ENCODE results near the gene ZNF862.

The ZNF862 gene

DNA sequence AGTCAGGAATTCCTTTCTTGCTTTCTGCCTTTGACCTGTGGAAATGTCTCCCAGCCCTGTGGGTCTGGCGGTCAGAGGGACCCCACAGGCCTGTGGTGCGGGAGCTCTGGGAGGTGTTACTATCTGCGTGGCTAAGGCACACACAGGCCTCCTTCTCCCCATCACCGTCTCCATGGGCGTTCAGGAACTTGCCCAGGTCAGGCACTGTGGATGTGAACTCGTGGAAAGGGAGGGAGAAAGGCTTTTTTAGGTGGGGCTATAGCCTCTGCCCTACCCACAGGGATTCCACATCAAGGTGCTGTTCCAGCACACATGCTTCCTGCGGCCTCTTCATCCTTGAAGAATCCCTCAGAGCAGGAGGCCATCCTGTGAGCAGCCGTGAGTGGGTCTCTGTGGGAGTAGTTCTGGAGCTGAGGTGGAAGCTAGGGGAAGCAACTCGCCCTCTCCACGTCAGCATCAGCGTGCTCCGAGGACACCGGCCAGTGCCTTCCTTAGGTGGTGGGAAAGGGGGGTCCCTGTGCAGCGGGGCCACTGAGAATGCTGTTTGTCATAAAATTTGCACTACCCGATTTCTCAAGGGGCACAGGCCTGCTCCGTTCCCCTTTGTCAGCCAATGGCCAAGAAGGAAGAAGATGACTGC is 28.1 kb downstream of the ZNF862 start:
- DNase-seq (ENCODE audit: low read depth in 3 of 3) = no peak

DNA sequence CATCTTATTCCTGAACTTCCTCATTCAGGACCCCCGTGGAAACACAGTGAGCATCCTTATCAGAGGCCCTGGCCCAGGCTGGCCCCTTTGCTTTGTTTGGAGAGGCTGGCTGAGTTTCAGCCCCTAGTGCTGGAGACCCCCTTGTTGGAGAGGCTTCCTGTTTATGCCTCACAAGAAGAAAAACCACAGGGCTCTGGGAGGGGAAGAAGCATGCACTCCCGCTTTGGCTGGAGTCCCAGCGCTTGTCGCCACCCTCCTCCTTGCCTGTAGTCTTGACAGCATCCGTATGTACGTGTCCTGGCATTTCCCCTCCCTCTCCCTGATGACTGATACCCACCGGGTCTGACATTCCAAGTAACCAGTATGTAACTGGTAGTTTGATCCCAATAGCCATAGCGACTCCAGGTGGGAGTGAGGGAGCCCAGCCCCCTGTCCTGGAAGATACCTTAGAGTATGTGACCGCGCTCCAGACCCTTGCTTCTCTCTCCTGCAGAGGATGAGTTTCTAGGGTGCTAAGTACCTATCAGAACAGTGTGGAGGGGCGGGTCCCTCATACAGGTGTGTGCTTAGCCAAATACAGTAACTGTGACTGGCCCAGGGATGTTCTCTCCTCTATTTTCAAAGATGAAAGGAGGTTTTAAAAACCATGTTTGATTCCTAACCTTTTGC is 28.7 kb downstream of the ZNF862 start:
- no peak for DNase-seq (ENCODE audit: low read depth in 3 of 3)

DNA sequence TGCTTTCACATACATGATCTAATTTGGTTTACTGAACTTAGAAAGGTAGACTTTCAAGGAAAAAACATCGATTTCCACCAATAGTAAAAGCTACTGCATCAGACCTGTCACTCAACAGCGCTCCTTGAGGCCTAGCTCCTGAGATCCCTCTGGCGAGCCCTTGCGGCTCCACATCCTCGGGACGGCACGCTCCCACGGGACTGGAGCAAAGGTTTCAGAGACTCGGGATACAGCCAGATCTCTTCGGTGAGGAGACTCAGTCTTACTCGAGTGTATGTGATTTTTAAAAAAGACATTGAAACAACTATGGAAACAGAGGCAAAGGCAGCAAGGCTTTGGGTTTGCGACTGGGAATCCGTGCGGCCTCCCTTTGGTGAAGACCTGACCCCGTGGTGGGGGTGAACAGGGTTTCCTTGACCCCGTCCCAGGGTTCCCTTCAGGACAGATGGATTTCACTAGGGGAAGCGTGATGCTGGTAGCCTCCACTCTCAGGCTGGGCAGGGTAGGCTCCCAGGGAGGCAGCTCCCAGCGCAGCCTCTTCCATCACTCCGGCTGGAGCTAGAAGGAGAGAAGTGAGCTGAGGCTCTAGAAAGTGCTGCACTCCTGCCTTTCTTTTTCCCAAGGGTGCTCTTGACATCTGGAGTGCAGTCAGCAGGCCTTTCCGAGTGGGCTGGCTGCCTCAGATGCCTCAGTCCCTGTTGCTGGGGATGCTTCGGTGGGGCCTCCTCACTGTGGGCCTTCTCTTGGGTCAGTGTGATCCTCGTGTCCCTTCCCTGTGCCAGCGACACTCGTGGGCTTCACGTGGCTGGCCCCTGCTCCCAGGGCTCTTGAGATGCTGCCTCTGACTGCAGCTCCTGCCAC is 29.8 kb downstream of the ZNF862 start:
- no peak for DNase-seq (ENCODE audit: low read depth in 3 of 3)

DNA sequence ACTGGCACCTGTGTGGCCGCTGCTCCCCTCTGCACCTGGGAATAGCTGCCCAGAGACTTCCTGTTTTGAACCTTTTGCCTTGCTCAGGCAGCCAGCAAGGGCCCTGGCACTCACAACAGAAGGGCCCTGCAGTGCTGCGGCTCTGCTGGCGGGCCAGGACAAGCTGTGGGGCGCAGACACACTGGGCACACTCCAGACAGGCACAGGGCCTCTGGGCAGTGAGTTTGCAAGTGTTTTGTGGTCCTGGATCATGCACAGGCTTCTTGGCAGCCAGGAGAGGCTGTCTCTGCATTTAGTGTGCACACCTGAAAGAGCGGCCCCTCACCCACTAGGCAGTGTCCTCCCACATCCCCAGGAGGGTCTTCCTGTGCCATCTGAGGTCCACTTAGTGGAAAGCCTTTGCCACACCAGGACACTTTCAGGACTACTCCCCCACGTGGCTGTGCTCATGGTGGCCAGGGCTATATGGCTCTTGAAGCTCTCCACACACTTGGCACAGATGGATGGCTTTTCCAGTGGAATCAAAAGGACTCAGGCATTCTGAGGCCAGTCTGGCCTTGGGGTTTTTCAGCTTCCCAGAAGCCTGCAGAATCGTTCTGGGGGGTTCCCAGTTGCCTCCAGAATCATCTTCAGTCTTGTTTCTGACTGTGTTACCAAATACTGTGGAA is 30.6 kb downstream of the ZNF862 start:
- DNase-seq (ENCODE audit: low read depth in 3 of 3) = no peak

DNA sequence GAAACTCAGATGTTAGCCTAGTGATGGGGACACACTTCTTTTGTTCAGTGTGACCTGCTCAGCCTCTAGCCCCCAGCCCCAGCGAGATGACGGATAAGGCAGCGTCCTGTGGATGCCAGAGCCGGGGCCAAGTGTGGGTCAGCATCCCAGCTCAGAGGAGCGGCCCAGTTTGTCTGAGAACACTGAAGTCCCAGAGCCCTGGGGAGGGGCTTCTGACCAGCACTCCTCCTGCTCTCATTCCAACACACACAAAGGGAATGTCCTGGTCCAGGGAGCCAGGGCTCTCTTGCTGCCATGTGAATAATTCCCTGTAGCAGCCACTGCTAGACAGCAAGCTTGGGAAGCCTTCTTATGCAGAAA is 31.1 kb downstream of the ZNF862 start:
- DNase-seq (ENCODE audit: low read depth in 3 of 3) = no peak

DNA sequence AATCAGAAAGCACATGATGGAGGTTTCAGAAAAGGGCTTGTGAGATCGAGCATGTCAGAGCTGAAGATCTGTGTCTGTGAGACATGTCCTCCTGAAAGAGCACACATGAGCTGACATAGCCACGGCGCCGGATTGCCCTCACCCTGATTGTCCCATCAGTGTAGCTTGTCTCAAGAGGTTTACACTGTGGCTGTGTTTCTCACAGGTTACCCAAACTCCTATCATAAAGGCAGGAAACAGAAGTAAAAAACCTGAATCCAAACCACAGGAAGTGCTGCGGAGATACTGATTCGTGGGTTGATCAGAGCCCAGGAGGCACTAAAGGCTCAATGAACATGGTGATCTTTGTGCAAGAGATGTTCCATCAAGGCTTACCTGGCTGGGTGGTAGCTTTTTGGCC is 31.7 kb downstream of the ZNF862 start:
- no peak for DNase-seq (ENCODE audit: low read depth in 3 of 3)

DNA sequence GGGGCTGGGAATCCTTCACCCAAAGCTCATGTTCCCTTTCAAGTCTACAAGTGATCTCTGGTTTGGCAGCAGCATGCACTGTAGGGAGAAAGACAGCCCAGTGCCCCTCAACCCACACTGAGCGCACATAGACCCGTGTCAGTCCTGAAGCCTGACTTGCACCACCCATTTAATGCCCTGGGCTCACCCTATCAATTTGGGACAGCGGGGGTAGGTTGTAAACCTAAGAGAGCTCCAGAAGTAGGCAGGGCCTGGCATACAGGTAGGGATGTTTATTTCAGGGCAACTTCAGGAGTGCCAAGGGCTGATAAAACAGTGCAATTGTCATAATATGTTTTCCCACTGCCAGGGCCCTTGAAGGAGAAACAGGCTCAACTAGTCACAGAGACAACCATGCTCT is 32.1 kb downstream of the ZNF862 start:
- DNase-seq (ENCODE audit: low read depth in 3 of 3) = no peak

DNA sequence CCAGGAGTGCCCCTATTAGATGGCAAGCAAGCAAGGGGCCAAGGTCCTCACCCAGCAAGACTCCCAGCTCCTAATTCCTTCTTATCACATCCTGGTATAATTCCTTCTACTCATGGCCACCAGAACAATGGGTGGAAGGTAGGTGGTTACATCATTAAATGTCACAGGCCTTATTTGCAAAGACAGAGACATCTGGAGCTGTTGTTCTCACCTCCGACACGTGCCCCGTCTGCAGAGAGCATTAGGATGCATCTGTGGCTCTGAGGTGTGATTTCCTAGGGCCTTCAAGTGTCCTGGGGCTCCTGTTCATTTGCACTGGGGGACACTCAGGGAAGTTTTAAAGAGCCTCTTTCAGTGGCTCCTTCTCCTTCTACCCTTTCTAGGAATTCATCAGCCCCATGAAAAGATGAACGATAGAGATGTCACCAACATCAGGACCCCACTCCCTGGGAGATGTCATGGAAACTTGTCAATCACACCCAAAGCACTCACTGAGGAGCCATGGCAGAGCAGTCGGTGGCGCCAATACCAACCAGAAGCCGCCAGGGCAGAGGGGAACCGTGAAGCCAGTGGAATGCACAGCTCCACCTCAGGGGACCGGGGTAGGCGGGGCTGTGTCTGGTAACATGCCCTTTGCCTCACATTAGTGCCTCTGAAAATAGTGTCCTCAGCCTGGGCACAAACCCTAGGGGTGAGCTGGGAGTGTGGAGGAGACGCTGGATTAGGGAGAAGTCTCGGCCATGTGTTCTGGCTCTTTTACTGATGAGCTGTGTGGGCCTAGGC is 32.7 kb downstream of the ZNF862 start:
- peak in 1 of 3 experiments; percentile 33 for DNase-seq (ENCODE audit: low read depth in 3 of 3)

DNA sequence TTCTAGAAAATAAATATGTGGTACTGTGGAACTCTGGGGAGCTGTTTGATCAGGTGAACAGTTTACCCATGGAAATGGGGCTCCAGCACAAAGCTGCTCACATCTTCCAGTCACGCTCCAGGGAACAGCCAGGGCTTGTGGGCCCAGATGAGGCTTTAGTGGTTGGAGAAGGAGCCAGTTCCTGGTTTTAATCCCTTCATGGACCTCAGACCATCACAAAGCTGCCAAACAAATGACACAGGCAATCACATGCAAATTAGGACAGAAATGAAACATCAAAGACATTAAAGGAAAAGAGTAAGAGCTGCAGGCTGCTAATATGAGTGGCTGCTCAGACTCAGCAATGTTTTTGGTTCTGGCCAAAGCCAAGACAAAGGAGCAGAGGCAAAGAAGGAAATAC is 33.4 kb downstream of the ZNF862 start:
- no peak for DNase-seq (ENCODE audit: low read depth in 3 of 3)

DNA sequence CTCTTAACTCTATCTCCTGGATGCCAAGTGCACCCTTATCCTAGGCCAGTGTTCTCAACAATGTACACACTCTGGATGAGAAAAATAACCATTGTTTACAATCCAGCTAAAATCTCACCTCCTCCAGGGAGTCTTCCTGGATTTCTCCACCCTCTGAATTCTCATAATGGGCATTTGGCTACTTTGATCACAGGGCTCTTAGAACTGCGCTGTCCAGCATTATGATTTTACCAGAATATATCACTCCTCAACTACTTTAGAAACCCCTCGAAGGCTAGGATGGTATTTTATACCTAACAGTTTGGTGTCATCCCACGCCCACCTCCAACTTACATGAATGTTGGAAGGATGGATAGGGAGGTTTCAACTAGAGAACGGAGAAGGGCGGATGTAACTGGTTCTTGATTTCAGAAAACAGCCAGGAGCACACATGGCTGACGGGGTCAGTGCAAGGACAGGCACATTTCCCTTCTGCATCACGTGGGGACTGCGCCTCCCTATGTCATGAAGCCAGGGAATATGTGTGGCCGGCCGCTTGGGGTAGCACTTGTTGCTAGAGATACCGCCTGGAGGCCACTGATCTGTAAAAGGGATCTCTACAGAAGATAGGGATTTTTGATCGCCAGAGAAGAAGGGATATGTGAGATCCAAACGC is 34.4 kb downstream of the ZNF862 start:
- DNase-seq (ENCODE audit: low read depth in 3 of 3) = peak in 1 of 3 experiments; percentile 48

DNA sequence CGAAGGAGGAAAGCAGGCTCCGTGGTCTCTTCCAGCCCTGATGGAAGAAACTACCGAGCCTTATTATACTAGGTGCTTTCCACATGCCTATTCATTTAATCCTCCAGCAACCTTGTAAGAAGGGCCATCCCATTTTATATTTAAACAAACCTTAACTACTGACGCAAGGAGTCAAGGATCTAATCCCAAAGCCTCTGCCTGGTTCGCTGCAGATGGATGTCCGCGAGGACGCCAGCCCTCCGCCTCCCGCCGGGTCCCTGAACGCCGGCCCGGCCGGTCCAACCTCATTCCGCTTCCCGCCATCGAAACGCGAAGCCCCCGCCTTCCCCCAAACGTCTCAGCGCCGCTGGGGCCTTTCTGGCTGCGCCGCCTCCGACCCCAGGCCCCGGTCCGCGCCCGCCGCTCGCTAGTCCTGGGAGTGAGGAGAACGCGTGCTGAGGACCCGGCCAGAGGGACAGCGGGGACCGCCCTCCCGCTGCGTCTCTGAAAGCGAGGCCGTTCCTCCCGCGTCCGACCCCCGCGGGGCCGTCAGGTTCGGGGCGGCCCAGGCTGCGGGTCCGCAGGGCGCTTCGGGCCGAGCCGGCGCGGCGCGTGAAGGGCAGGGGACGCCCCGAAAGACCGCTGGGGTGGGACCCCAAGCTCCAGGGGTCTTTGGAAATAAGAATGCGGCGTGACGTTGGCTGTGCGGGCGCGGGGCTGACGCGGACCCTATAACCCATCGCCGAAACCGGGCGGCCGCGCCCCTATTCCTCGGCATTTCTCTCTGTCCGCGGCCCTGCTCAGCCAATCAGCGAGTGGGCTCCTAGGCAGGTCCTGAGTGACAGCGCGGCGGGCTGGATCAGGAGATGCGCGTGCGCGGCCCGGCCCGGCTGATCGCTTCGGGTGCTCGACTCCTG is 35.1 kb downstream of the ZNF862 start, which contains the start of gene ATP6V0E2:
Gene ATP6V0E2, plus strand, starts transcription at position 896 of the 896 bp plus-strand sequence. CDS start 97 bp downstream, outside the sequence.
- peak; percentile 84 to 95 (median 90) for DNase-seq (ENCODE audit: low read depth in 3 of 3)

DNA sequence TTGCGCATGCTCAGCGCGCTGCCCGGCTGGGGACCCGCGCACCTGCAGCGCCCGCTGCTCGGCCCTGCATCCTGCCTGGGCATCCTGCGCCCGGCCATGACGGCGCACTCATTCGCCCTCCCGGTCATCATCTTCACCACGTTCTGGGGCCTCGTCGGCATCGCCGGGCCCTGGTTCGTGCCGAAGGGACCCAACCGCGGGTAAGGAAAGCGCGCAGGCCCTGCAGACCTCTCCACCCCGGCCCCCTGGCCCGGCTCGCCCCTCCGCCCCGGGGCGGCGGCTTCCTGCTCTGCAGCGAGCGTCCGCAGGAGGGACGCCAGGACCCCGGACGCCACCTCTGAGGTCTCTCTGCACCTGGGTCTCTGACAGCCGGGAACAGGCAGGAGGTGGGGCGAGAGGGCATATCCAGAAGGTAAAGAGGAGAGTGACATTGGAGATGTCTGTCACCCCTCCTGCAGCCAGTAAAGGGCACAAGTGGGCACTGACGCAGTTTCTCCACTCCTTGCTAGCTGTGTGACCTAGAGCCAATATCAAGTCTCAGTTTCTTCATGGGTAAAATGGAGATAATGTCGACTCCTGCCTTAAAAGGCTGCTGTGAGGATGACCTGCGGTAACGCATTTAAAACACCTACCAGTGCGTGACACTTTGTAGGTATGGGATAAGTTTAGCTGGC is 35.9 kb downstream of the ZNF862 start:
- DNase-seq (ENCODE audit: low read depth in 3 of 3) = no peak

DNA sequence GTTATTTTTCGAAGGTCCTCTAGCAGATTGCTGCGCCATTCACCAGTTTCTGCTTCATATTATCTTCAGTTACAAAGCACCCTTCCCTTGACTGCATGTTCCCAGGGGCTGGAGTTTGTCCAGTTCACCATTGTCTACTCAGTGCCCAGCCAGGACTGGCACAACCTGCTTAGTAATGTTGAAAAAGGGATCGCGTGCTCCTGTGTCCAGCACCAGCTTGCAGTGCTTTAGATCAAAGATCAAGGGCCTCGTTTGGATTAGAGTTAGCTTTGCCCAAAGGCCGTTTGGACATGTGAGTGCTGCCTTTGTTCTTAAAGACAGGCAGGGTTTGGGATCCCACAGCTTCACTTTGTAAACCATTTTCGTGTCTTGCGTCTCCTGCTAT is 36.5 kb downstream of the ZNF862 start:
- DNase-seq (ENCODE audit: low read depth in 3 of 3) = no peak

DNA sequence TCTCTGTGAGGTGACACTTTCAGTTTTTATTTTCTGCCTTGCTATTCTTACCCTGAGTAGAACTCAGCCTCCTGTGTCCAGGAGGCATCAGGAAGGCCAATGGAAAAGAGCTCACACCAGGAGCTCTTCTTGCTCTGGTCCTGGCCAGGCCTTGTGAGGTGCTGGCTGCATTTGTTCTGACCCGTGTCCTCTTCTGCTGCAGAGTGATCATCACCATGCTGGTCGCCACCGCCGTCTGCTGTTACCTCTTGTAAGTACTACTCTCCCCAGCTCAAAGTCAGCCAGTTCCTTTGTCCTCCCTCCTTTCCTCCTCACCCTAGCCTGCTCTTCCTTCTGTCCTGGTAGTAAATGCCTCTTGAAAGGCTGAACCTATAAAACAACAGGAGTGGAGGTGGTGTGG is 37.2 kb downstream of the ZNF862 start:
- no peak for DNase-seq (ENCODE audit: low read depth in 3 of 3)

DNA sequence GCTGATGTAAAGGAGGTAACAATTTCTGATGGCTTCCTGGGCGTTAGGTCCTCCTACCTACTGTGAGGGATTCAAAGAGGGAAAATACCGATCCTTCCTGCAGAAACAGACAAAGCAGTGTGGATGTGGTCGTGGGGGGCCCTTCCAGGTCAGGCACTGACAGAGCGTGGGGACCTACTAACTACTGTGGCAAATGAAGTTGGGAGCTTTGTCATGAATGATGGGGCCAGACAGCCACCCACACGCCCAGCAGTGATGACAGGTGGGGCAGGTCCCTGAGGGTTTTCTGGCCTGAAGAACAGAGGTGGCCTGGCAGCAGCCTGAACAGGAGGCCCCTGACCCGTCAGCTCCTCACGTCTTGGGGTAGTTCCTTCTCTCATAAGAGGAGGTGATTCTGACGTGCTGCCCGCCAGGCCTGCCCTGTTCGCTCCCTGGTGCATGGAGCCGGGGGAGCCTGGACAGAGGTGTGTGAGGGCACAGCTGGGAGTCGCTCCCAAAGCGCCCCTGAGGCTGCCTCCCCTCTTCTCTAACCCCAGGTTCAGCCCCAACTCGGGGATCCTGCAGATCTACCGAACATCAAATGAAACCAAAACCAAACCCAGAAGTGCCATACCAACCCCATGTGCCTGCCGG is 39.8 kb downstream of the ZNF862 start:
- DNase-seq (ENCODE audit: low read depth in 3 of 3) = no peak

DNA sequence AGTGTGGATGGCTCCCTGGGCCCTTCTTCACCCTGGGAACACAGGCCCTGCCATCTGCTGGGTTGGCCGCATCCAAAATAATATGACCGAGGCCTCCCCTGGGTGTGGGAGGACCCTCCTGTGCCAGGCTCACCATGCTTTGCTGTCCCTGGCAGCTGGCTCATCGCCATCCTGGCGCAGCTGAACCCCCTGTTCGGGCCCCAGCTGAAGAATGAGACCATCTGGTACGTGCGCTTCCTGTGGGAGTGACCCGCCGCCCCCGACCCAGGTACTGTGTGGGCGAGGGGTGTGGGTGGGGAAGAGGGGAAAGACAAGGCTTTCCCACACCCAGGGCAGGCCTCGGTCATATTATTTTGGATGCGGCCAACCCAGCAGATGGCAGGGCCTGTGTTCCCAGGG is 40.3 kb downstream of the ZNF862 start:
- no peak for DNase-seq (ENCODE audit: low read depth in 3 of 3)

DNA sequence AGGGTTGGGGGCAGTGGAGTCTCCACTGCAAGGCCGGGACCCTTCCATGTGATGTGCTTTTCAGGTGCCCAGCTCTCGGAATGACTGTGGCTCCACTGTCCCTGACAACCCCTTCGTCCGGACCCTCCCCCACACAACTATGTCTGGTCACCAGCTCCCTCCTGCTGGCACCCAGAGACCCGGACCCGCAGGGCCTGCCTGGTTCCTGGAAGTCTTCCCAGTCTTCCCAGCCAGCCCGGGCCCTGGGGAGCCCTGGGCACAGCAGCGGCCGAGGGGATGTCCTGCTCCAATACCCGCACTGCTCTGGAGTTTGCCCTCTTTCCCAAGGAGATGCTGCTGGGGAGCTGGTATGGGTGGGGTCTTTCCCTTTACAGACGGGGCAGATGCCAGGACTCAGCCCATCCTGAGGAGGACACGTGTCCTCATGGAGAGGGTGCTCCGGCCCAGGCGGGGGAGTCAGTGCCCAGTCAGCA is 41.1 kb downstream of the ZNF862 start:
- no peak for DNase-seq (ENCODE audit: low read depth in 3 of 3)

DNA sequence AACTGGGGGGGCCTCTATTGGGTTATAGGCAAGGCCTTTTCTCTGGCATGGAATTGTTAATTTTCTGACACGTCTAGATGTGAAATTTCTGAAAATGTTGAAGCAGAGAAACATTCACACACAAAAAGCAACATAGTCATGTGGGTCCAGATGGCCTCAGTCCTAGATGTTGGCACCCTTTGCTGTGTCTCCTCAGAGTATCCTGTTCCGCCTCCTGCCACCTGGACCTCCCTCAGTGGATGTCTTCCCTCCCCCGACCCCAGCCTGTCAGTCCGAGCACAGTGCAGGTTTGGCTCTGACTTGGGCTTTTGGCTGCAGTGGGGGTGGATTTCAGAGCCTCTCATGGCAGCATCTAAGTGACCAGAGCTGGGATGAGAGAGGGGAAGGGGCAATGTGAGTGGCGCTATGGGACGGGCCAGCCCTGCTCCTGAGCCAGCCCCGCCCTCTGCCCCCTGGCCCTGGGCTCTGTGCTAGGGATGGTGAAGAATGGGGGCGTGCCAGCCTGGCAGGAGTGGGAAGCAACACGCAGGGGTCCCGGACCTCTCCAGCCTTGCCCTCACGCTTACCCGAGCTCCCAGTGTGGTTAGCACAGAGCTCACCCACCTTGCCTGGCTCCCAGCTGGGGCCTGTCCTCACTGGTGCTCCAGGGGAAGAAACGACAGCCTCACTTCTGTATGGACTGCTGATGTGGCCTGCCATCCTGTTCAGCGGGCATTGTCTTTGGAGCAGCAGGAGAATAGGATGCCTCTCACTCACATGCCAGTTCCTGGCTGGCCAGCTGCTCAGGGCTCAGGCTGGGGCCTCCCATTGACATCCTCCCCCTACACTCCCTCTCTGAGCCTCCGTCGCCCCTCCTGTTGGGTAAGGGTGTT is 41.8 kb downstream of the ZNF862 start:
- no peak for DNase-seq (ENCODE audit: low read depth in 3 of 3)

All from stimulated activated CD4-positive, alpha-beta T cell treated with anti-CD3 and anti-CD28 coated beads, TNF-alpha, amount 100 ng/mL, for 24 hours (primary cell).